IPS-NIHi7 (cell line): ENCODE results near the gene IGIP.

Experiments used
- DNase-seq: peaks from one replicate; pipeline ENCODE4 v3.0.0; 2012; ENCODE audit warnings: mixed read lengths; ENCODE audit errors: extremely low spot score

IGIP gene

GRCh38 chr5:140111011-140111858 is 14.5 kb upstream of the IGIP start:
- DNase-seq, result peak; percentile 21

DNA sequence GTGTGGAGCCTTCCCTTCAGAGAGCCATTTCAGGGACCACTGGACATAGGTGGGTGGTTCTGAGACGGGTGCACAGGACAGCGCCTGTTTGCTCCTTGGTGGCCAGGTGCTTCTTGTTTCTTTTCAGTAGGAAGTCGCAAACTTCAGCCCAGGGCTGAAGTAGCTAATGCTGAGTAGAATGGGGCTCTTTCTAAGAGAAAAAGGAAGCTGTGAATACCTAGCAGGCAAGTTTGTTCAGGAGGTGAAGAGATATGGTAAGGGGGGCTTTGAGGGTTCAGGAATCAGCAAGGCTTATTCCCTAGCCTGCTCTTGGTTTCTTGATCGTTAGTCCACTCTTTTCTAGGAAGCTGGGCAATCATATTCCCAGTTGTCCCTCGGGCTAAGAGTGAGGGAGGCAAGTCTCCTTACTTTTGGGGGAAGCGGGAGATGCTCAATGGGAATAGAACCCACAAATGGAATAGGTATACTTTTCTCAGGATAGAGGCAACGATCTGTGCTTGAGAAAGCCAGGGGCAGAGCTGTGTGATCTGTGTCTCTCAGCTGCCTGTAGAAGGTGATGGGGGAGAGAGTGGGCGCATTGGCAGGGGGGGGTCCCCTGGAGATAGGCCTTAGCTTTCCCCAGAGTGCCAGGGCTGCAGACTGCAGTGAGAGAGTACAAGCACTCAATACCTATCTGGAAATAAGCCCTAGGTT is 13.7 kb upstream of the IGIP start:
- DNase-seq, result no peak

GRCh38 chr5:140112685-140113179 is 13.0 kb upstream of the IGIP start:
- DNase-seq, result peak; percentile 24

GRCh38 chr5:140113180-140113698 is 12.5 kb upstream of the IGIP start:
- peak; percentile 35 for DNase-seq

- peak; percentile 92 for DNase-seq
These were observed 12.0 kb upstream of the IGIP start, which contains the start of gene PURA for GRCh38 chr5:140113699-140114263. Gene PURA, plus strand, starts transcription at chr5:140114109. Its CDS starts 73 bp downstream, at chr5:140114182.

- peak; percentile 23 for DNase-seq
These were observed 11.2 kb upstream of the IGIP start for GRCh38 chr5:140114341-140115185.

GRCh38 chr5:140115186-140115500 is 10.6 kb upstream of the IGIP start:
- DNase-seq, result no peak

- no peak for DNase-seq
These were observed 9.0 kb upstream of the IGIP start for GRCh38 chr5:140116716-140117115.

DNA sequence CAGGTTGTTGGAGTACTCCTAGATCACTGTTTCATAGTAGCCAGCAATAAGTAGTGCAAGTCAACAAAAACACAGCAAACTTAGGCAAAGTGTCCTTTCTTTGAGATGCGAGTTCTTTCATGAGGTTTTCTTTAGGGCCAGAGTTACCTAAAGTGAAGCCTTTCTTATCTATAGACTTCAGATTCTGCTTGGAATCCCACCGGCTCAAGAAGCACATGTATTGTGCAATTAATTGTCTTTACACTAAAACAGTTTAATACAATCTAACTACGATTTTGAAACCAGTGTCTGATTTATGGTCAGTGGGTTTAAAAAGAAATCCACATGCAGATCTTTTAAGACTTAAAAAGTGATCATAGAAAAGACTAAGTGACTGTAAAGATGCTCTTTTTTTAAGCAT is 8.2 kb upstream of the IGIP start:
- DNase-seq, result no peak

DNA sequence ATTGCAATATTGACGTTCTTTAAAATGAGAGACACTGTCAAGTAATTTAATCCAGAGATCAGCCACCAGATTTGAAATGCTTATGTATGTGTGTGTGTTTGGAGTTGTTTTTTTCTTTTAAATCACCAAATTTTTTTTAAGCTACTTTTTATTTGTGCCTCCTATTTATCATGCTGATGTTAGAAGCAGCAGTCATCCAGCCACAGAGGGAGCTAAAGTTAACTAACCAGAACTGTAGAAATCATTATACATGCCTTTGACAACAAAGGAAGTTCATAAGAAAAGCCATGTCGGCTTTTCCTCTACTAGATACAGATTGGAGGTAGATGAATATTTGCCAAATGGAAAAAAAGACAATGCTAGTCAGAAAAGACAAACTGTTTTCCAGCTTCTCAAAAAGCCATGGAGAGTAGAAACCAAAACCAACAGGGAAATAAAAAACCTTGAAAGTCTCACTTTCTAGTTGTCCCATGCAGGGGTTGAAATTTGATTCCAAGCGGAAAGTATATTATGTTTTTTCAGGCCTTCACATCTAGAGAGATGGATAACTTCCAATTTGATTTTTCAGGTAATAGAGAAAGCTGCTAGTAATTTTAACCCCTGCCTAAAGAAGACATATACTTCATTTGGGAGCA is 7.3 kb upstream of the IGIP start:
- DNase-seq, result no peak

DNA sequence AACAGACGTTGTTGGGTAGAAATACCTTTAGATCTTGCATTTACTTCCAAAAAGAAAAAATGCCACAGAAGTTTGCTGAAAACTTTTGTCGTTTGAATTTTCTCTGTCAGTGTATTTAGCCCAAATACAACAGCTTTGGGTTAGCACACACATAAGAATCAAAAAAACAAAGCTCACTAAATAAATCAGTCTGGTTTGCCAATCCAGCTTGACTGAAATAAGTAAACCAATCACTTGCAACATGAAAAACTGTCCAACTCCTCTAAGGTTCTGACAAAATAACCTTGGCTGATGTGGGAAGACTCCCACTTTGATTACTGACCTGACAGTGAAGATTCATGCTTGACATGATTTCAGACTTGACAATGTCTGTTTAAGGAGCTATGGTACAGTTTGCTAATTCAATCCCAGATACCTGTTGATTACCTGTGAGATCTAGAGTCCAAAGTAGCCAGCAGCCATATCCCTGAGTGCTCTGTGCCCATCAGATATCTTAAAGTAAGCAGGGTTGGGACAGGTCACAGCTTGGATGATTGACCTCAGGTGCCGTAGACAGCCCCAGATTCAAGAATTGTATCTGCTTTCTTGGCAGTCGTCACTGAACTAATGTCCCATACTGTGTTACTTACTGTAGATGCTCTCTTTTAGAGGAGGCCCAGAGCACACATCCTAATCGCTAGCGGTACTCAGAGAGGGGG is 727 bp downstream of the IGIP start:
- DNase-seq, result no peak

GRCh38 chr5:140128376-140128775 is 2.6 kb downstream of the IGIP start:
- no peak for DNase-seq

- DNase-seq, result no peak
These were observed 5.4 kb downstream of the IGIP start for GRCh38 chr5:140130949-140131733.

GRCh38 chr5:140131967-140132409 is 6.3 kb downstream of the IGIP start:
- no peak for DNase-seq

GRCh38 chr5:140133514-140134167 is 7.9 kb downstream of the IGIP start:
- no peak for DNase-seq

GRCh38 chr5:140134277-140134935 is 8.7 kb downstream of the IGIP start:
- DNase-seq, result no peak

GRCh38 chr5:140135127-140135526 is 9.4 kb downstream of the IGIP start:
- DNase-seq, result no peak

DNA sequence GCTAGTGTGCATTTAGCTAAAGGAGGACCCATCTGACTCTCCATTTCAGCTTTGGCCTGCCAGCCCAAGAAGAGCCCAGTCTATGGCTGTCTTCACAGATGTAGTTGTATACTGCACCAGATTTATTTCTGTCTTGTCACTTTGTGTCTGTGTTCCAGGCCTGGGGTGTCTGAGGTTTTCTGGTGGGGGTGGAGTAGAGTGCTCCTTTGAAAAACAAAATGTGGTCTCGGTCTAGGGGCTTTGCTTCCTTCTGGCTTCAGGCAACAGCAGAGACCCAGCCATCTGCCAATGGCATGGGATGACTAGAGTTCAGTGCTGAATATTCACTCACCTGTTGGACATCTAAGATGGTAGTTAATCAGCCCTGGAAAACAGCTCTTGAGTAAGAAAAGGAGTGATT is 10.9 kb downstream of the IGIP start:
- no peak for DNase-seq
